GM12878 (cell line): ENCODE data around the gene KLHL1. TPM values are rescaled to one million over a fixed set of nuclear protein-coding genes. Genes with fewer than 3 reads are reported as not detected.

Experiments
- ATAC-seq: fragments of 200-7000 bp; cut with Tn5 transposase; 3 replicates; pipeline ENCODE4 v1.9.1; 2020; ENCODE audit warnings: mild to moderate bottlenecking, moderate library complexity
- BruUV-seq: library from RNA; stranded (reverse); fragments of 400-500 nt; replicated peaks from 2 replicates; lab custom pipeline; 2021; lab: Mats Ljungman, UMichigan
- CTCF ChIA-PET: fragments of 300-600 bp; sonication (Branson Sonifier 250); formaldehyde crosslinking; extraction: SDS; loops from one replicate; lab custom pipeline; 2021; ENCODE audit warnings: inconsistent platforms; lab: Yijun Ruan, JAX
- POLR2A ChIA-PET: fragments of 350-600 bp; formaldehyde crosslinking; extraction: SDS; loops from one replicate; lab custom pipeline; 2021; ENCODE audit warnings: inconsistent platforms; lab: Charles Lee
- RAD21 ChIA-PET: fragments of 300-600 bp; sonication (Branson Sonifier 250); formaldehyde crosslinking; loops from one replicate; lab custom pipeline; 2023; ENCODE audit warnings: antibody characterized with exemption; ENCODE audit not compliant: unreplicated experiment; lab: Charles Lee
- SMC1A ChIA-PET: fragments of 300-600 bp; sonication (Branson Sonifier 250); formaldehyde crosslinking; loops from one replicate; lab custom pipeline; 2023; ENCODE audit not compliant: unreplicated experiment, uncharacterized antibody; lab: Charles Lee
- DNase-seq: peaks from one replicate; pipeline ENCODE4 v3.0.0-alpha.2; 2011; ENCODE audit warnings: low read depth, low spot score
- FAIRE-seq: peaks from 3 replicates; lab custom pipeline; 2011; peaks lifted over from hg19 to GRCh38; lab: Jason Lieb, UNC
- H2AFZ ChIP-seq: 2 replicates; pipeline ENCODE4 v1.6.0; 2011; ENCODE audit warnings: low read depth, low read length, control low read depth; ENCODE audit not compliant: control insufficient read depth
- H3K27ac ChIP-seq: 2 replicates; pipeline ENCODE4 v1.5.1; 2011; ENCODE audit warnings: control low read depth; ENCODE audit not compliant: control insufficient read depth, insufficient read depth
- H3K27me3 ChIP-seq, 2 experiments: replicated peaks in 1 of 2; 2 replicates each; pipeline versions ENCODE4 v1.6.0 to v1.6.1; 2011; ENCODE audit warnings: low read length in 1 of 2; ENCODE audit not compliant: control insufficient read depth in 2 of 2, insufficient read depth in 2 of 2
- H3K36me3 ChIP-seq, 2 experiments: 2 replicates each; pipeline ENCODE4 v1.5.1; 2011; ENCODE audit warnings: low read length in 1 of 2; ENCODE audit not compliant: control insufficient read depth in 2 of 2, insufficient read depth in 2 of 2
- H3K4me1 ChIP-seq: 2 replicates; pipeline ENCODE4 v1.6.1; 2011; ENCODE audit warnings: mild to moderate bottlenecking, low read length, moderate library complexity, mixed read lengths; ENCODE audit not compliant: control insufficient read depth, insufficient read depth
- H3K4me2 ChIP-seq: 2 replicates; pipeline ENCODE4 v1.6.0; 2011; ENCODE audit warnings: control low read depth; ENCODE audit not compliant: control insufficient read depth, insufficient read depth
- H3K4me3 ChIP-seq: fragments of 200-600 bp; sonication (generic); 2 replicates; pipeline ENCODE4 v1.5.1; 2016
- H3K79me2 ChIP-seq: 2 replicates; pipeline ENCODE4 v1.6.0; 2011; ENCODE audit warnings: low read length; ENCODE audit not compliant: control insufficient read depth, insufficient read depth
- H3K9ac ChIP-seq: 2 replicates; pipeline ENCODE4 v1.8.0; 2011; ENCODE audit warnings: low read length, control low read depth, mixed read lengths; ENCODE audit not compliant: control insufficient read depth, insufficient read depth
- H3K9me3 ChIP-seq: replicated peaks from 3 replicates; pipeline ENCODE4 v1.5.1; 2011; ENCODE audit warnings: mild to moderate bottlenecking, low read length; ENCODE audit not compliant: control insufficient read depth, insufficient read depth
- H4K20me1 ChIP-seq: 2 replicates; pipeline ENCODE4 v1.6.0; 2011; ENCODE audit not compliant: control insufficient read depth, insufficient read depth
- BACH1 ChIP-seq: fragments of 450-650 bp; IDR thresholded peaks from 2 replicates; pipeline ENCODE4 v1.6.1; 2017; ENCODE audit warnings: mild to moderate bottlenecking, borderline replicate concordance
- BCL11A ChIP-seq: IDR thresholded peaks from 2 replicates; pipeline ENCODE4 v1.6.1; 2011; ENCODE audit warnings: low read depth, low read length
- BMI1 ChIP-seq: fragments of 450-650 bp; IDR thresholded peaks from 2 replicates; pipeline ENCODE4 v1.6.1; 2016; ENCODE audit warnings: mild to moderate bottlenecking, moderate library complexity, borderline replicate concordance
- EP300 ChIP-seq, 2 experiments: fragments of 150-350 bp in 1 of 2; IDR thresholded peaks; 2 replicates each; pipeline ENCODE4 v1.6.1; 2011 to 2012; ENCODE audit warnings: low read depth in 2 of 2, low read length in 2 of 2, borderline replicate concordance in 1 of 2, improper control_type of control experiment in 1 of 2, inconsistent platforms in 1 of 2; ENCODE audit not compliant: control insufficient read depth in 1 of 2
- ESRRA ChIP-seq: IDR thresholded peaks from 2 replicates; pipeline ENCODE4 v1.6.1; 2012; ENCODE audit warnings: mild to moderate bottlenecking, low read length, improper control_type of control experiment
- GABPA ChIP-seq: IDR thresholded peaks from 2 replicates; pipeline ENCODE4 v1.6.1; 2014; ENCODE audit warnings: antibody characterized with exemption, low read depth, mild to moderate bottlenecking, inconsistent platforms
- MYC ChIP-seq: IDR thresholded peaks from 2 replicates; pipeline ENCODE4 v1.6.1; 2011; ENCODE audit warnings: mild to moderate bottlenecking, low read length, moderate library complexity, inconsistent platforms; ENCODE audit not compliant: insufficient read depth, insufficient replicate concordance, insufficient read length, severe bottlenecking
- NR2C1 ChIP-seq: fragments of 450-650 bp; IDR thresholded peaks from 2 replicates; pipeline ENCODE4 v1.6.1; 2017; ENCODE audit warnings: antibody characterized with exemption, mild to moderate bottlenecking, moderate library complexity
- PBX3 ChIP-seq: IDR thresholded peaks from 2 replicates; pipeline ENCODE4 v1.6.1; 2011; ENCODE audit warnings: mild to moderate bottlenecking, low read depth, low read length, moderate library complexity; ENCODE audit not compliant: insufficient replicate concordance
- TARDBP ChIP-seq: IDR thresholded peaks from 2 replicates; pipeline ENCODE4 v1.6.1; 2016; ENCODE audit warnings: borderline replicate concordance
- TCF3 ChIP-seq: IDR thresholded peaks from 2 replicates; pipeline ENCODE4 v1.6.1; 2012; ENCODE audit warnings: low read depth, mild to moderate bottlenecking, low read length, borderline replicate concordance; ENCODE audit not compliant: insufficient read depth
- in situ Hi-C: fragments of 300-500 bp; cut with MboI; formaldehyde crosslinking; loops from 9 replicates; pipeline ENCODE4 v1.14.3; 2018; ENCODE audit warnings: mixed read lengths
- intact Hi-C: fragments of 100-400 bp; cut with micrococcal nuclease; formaldehyde crosslinking; loops from one replicate; pipeline ENCODE4 v1.14.2; 2022; ENCODE audit not compliant: unreplicated experiment
- polyA plus RNA-seq, 11 experiments: library from polyadenylated mRNA; depleted of rRNA in 4 of 11; unstranded in 6 of 11; stranded (reverse) in 5 of 11; fragments of >200 nt; fragmentation: Nextera tagmentation in 4 of 11; fragmentation: Illumina TruSeq in 1 of 11; extraction: Ambion mirVana in 4 of 11; extraction: Trizol in 1 of 11; gene quantifications; 1 replicate in 1 of 11; 2 replicates in 10 of 11; pipeline versions ENCODE4 v1.2.1 to v1.2.3, GENCODE V29; 2011 to 2016; ENCODE audit warnings: inconsistent platforms in 2 of 11, missing spikeins in 2 of 11, low read depth in 1 of 11
- total RNA-seq, 4 experiments: library from RNA; depleted of rRNA in 3 of 4; stranded (reverse); fragments of >200 nt in 3 of 4; fragmentation: Illumina TruSeq in 1 of 4; extraction: Trizol in 1 of 4; gene quantifications; 2 replicates each; pipeline versions ENCODE4 v1.2.1 to v1.2.3, GENCODE V29; 2013 to 2021
- TF ChIP-seq, protein P1 (sequence below): fragments of 150-350 bp; IDR thresholded peaks from 2 replicates; pipeline ENCODE4 v1.6.1; 2014; ENCODE audit warnings: mild to moderate bottlenecking, low read depth, low read length
- TF ChIP-seq, protein P2 (sequence below): fragments of 450-650 bp; IDR thresholded peaks from 2 replicates; pipeline ENCODE4 v1.6.1; 2017; ENCODE audit warnings: antibody characterized with exemption, mild to moderate bottlenecking, moderate library complexity

KLHL1 gene
- total and polyA plus RNA-seq, 10 of the 15 experiments (the other 5 are each of a cell fraction or from before 2014, with no cell fraction given), result 0.02 to 0.13 (median 0.05) TPM; not detected in 2

GRCh38 chr13:70014337-70014736 lies 93.9 kb downstream of the KLHL1 start:
- CTCF ChIA-PET, result interaction anchor here (0.9 kb wide), 1 partner anchor 18 kb away, joined by 5 read pairs; no protein-coding TSS in a partner anchor
- TF ChIP-seq TCF3 (no peak), BMI1 (no peak), GABPA (no peak), PBX3 (no peak), EP300 (IDR thresholded peaks at IDR 0.05; ENCODE audit: borderline replicate concordance in 1 of 2, control insufficient read depth in 1 of 2, low read depth in 2 of 2, low read length in 2 of 2) (no peak), BACH1 (no peak), TARDBP (no peak), MYC (no peak), ESRRA (no peak), NR2C1 (no peak), BCL11A (no peak)
- TF ChIP-seq, protein P1, sequence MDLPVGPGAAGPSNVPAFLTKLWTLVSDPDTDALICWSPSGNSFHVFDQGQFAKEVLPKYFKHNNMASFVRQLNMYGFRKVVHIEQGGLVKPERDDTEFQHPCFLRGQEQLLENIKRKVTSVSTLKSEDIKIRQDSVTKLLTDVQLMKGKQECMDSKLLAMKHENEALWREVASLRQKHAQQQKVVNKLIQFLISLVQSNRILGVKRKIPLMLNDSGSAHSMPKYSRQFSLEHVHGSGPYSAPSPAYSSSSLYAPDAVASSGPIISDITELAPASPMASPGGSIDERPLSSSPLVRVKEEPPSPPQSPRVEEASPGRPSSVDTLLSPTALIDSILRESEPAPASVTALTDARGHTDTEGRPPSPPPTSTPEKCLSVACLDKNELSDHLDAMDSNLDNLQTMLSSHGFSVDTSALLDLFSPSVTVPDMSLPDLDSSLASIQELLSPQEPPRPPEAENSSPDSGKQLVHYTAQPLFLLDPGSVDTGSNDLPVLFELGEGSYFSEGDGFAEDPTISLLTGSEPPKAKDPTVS, result no peak
- TF ChIP-seq, protein P2, sequence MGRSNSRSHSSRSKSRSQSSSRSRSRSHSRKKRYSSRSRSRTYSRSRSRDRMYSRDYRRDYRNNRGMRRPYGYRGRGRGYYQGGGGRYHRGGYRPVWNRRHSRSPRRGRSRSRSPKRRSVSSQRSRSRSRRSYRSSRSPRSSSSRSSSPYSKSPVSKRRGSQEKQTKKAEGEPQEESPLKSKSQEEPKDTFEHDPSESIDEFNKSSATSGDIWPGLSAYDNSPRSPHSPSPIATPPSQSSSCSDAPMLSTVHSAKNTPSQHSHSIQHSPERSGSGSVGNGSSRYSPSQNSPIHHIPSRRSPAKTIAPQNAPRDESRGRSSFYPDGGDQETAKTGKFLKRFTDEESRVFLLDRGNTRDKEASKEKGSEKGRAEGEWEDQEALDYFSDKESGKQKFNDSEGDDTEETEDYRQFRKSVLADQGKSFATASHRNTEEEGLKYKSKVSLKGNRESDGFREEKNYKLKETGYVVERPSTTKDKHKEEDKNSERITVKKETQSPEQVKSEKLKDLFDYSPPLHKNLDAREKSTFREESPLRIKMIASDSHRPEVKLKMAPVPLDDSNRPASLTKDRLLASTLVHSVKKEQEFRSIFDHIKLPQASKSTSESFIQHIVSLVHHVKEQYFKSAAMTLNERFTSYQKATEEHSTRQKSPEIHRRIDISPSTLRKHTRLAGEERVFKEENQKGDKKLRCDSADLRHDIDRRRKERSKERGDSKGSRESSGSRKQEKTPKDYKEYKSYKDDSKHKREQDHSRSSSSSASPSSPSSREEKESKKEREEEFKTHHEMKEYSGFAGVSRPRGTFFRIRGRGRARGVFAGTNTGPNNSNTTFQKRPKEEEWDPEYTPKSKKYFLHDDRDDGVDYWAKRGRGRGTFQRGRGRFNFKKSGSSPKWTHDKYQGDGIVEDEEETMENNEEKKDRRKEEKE, result no peak
- SMC1A ChIA-PET, result no interaction called here
- Histone ChIP-seq H2AFZ (no peak overlapping the region), H4K20me1 (no peaks in the 10 kb centered on the region), H3K79me2 (no peaks in the 10 kb centered on the region), H3K4me3 (no peak overlapping the region), H3K36me3 (no peaks in the 10 kb centered on the region), H3K4me2 (no peak overlapping the region), H3K9me3 (no peaks in the 10 kb centered on the region; the same call in 2 of the 3 replicates), H3K27me3 (no peaks in the 10 kb centered on the region), H3K27ac (no peak overlapping the region), H3K9ac (no peak overlapping the region), H3K4me1 (no peaks in the 10 kb centered on the region)
- intact Hi-C loops, result no loop called here
- RAD21 ChIA-PET, result no interaction called here
- in situ Hi-C loops, result no loop called here
- no TSS peak for BruUV-seq
- ATAC-seq, result no peak
- no peak for DNase-seq
- POLR2A ChIA-PET, result no interaction called here
- FAIRE-seq, result no peak
